ENCODE measurements around the gene TSR3.

GRCh38 chr16:1310832-1311200 is 40.9 kb downstream of the TSR3 start:
- TF ChIP-seq, protein P1, sequence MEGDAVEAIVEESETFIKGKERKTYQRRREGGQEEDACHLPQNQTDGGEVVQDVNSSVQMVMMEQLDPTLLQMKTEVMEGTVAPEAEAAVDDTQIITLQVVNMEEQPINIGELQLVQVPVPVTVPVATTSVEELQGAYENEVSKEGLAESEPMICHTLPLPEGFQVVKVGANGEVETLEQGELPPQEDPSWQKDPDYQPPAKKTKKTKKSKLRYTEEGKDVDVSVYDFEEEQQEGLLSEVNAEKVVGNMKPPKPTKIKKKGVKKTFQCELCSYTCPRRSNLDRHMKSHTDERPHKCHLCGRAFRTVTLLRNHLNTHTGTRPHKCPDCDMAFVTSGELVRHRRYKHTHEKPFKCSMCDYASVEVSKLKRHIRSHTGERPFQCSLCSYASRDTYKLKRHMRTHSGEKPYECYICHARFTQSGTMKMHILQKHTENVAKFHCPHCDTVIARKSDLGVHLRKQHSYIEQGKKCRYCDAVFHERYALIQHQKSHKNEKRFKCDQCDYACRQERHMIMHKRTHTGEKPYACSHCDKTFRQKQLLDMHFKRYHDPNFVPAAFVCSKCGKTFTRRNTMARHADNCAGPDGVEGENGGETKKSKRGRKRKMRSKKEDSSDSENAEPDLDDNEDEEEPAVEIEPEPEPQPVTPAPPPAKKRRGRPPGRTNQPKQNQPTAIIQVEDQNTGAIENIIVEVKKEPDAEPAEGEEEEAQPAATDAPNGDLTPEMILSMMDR (IDR thresholded peaks at IDR 0.05; ENCODE audit: low read depth, low read length, poor library complexity, severe bottlenecking) = no peak
- TF ChIP-seq EZH2phosphoT487 (IDR thresholded peaks at IDR 0.05; ENCODE audit: borderline replicate concordance, low read length) = no peak
